Measurements from ENCODE around the gene ING3.
"Not testable (repeated sequence)": the region's sequence is repeated elsewhere in the genome, so short reads cannot be mapped to it uniquely, and the experiment has no call there.

ING3 gene

DNA sequence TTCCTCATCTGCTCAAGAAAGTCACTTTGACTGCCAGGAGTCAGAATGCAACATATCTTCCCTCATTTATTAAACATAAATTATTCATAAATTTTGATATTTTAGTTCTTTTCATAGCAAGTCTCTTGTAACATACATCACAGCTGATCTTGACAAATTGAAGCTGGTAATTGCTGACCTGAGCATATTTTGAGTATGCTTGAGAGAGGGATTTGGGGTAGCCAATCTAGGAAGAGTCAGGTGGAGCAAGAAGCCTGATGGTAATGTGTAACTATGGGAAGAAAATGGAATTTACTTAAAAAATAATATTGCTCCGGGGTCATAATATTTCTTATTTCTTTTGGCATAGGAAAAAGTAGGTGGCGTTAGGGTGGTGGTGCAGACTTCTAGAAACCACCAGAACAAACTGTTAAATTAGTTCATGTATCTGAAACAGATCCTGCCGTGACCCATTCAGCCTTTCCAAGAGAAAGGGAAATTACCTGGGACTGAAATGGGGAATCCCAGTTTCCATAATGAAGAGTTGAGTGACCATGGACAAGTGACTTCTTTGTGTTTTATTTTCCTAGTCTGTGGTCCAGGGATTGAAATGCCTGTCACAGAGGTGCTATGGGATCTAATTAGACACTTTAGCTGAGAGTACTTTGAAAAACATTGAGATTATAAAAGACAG, 50.8 kb downstream of the ING3 start:
- no peak overlapping the region for H3K27ac Mint-ChIP-seq
- no peaks in the 10 kb centered on the region for H3K9me3 Mint-ChIP-seq
- peaks cover 13% of the 10 kb centered on the region for H3K4me1 Mint-ChIP-seq
- ATAC-seq (no peak), DNase-seq (no peak)
- H3K27me3 Mint-ChIP-seq: peaks cover 32% of the 10 kb centered on the region
- H3K4me3 Mint-ChIP-seq: no peak overlapping the region

DNA sequence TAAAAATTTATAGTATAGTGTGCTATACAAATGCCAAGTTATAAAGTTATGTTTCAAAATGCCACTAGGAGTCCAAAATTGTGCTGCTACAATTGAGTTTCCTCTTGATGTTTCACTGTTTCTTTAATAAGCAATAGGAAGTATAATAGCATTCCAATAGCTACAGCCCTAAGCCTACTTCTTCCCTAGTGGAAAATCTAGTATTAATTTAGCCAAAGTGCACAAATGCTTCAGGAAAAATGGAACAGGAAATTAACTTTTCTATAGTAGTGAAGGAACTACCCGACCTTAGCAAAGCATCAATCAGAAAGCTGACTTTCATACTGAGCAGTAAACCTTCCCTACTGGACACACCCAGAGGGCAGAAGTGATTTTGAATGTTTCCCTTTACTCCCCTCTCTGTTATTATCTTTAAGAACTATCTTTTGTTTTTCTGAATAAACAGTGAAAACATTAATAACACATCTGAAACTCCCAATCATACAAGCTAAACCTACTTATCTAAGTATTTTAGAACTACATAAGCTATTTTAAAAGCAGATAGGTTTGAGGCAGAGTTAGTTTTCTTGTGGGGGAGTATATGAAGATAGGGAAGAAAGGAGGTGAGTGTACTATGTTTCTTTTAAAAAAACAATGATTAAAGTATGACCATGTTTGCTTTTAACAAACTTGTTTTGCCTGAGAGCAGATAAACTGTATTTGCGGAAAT, 51.6 kb downstream of the ING3 start:
- no peak for ATAC-seq
- Mint-ChIP-seq H3K27me3 (peaks cover 39% of the 10 kb centered on the region), H3K27ac (no peak overlapping the region), H3K4me3 (no peak overlapping the region), H3K9me3 (no peaks in the 10 kb centered on the region), H3K4me1 (peaks cover 5% of the 10 kb centered on the region)
- DNase-seq: no peak

DNA sequence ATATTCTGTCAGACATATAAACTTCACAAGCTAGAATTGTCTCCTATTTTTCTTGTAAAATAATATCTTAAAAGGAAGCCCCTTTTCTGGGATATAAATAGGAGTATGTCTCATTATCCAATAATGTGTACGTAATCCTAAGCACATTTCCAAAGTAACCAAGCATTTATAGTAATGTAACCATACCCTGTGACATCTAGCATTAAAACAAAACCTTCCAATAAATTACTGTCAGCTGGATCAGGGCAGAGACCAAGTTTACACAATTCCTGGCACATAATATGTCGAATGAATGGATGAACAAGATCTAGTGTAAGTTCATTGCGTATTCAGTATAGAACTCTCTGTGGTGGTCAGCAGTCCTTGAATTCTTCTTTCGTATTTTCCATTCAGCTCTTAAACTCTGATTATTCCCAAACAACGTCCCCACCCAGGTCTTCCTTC, 52.2 kb downstream of the ING3 start:
- H3K27ac Mint-ChIP-seq: no peak overlapping the region
- no peaks in the 10 kb centered on the region for H3K9me3 Mint-ChIP-seq
- no peak overlapping the region for H3K4me3 Mint-ChIP-seq
- DNase-seq (no peak), ATAC-seq (no peak)
- H3K4me1 Mint-ChIP-seq: peaks cover 5% of the 10 kb centered on the region
- H3K27me3 Mint-ChIP-seq: peaks cover 44% of the 10 kb centered on the region

- H3K4me3 Mint-ChIP-seq: no peak overlapping the region
- peaks cover 5% of the 10 kb centered on the region for H3K4me1 Mint-ChIP-seq
- no peak overlapping the region for H3K27ac Mint-ChIP-seq
- H3K27me3 Mint-ChIP-seq: peaks cover 53% of the 10 kb centered on the region
- DNase-seq (no peak), ATAC-seq (no peak)
- H3K9me3 Mint-ChIP-seq: no peaks in the 10 kb centered on the region
Observed at GRCh38 chr7:121003986-121004685, 53.6 kb downstream of the ING3 start.

DNA sequence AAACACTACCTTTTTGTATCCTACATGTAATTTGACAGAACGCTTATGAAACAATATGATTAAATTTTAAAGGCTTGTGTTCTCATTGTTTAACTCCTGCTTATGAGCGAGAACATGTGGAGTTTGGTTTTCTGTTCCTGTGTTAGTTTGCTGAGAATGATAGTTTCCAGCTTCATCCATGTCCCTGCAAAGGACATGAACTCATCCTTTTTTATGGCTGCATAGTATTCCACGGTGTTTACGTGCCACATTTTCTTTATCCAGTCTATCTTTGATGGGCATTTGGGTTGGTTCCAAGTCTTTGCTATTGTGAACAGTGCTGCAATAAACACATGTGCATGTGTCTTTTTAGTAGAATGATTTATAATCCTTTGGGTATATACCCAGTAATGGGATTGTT, 54.5 kb downstream of the ING3 start:
- not testable (repeated sequence) for H3K9me3 Mint-ChIP-seq, DNase-seq, H3K4me1 Mint-ChIP-seq, ATAC-seq, H3K4me3 Mint-ChIP-seq, H3K27ac Mint-ChIP-seq
- peaks cover 56% of the 10 kb centered on the region for H3K27me3 Mint-ChIP-seq

DNA sequence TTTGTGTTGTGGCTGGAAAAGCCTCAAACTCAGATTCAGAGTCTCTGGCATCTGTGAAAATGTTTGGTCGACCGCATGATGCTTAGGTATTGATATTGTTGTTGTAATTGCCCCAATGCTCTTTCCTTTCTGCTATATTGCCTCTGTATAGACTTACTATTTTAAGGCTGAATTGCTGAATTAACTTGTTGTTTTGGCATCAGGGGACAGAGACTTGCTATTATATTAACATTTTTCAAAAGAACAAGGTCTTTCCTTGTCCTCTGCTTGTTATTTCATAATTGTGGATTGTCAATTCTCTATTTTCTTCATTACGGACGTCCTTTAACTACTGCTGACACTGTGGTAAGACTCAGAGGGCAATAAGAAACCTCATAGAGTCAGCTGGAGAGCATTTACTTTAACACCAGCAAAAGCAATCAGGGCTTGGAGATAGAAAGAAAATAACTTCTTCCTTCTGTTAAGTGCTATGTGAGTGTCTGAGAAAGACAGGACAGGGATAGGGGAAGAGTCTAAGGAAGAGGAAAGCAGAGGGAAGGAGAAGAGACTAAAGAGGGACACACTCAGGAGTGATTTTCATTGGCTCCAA, 55.5 kb downstream of the ING3 start:
- Mint-ChIP-seq H3K27ac (no peak overlapping the region), H3K4me3 (no peak overlapping the region), H3K4me1 (no peaks in the 10 kb centered on the region), H3K9me3 (no peaks in the 10 kb centered on the region), H3K27me3 (peaks cover 56% of the 10 kb centered on the region)
- DNase-seq: no peak
- ATAC-seq: no peak

DNA sequence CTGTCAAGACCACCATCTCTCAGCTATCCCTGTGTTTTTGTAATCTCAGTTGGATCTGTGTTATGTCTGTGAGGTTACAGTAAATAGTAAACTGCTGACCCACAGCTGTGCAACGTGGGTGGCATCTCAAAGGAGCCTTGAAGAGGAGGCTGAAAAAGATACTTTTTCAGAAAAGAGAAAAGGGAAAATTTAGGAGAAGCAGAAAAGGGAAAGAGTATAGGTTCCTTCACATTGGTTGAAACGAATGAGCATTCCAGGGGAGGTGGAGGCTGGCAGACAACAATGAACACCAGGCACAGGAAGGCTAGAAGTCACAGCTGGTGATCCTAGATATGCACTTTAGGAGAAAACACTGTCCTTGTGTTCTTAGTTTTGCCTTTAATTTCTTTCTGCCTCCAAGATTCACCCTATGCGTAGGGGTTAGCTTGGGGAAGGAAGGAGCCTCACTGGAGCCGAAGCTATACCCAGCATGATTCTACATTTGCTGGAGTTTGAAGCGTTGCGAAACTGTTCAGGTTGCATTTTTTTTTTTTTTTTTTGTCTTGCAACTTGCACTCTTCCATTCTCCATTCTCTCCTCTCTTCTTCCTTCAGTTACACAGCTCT, 56.2 kb downstream of the ING3 start:
- DNase-seq: no peak
- ATAC-seq: no peak
- Mint-ChIP-seq H3K4me3 (no peak overlapping the region), H3K27me3 (peaks cover 56% of the 10 kb centered on the region), H3K9me3 (no peaks in the 10 kb centered on the region), H3K27ac (no peak overlapping the region), H3K4me1 (no peaks in the 10 kb centered on the region)

DNA sequence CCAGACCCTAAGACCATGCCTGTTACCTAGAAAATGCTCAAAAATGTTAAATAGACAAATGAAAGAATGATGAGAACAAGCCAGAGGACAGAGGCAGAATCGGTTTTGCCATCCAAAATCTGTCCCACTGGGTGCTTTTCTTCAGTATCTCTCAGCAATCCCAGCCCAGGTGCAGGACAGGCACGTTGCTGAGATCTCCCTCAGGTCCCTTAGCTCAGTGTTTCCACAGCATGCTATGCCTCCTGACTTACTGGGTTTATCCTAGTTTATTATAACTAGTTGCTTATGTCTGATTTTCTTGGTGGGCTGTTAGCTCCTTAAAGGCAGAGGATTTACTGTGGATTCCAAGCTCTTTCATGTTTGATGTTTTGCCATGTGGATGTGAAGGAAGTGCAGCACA, 58.2 kb downstream of the ING3 start:
- no peak overlapping the region for H3K4me3 Mint-ChIP-seq
- peaks cover 43% of the 10 kb centered on the region for H3K27me3 Mint-ChIP-seq
- H3K4me1 Mint-ChIP-seq: no peaks in the 10 kb centered on the region
- ATAC-seq (no peak), DNase-seq (no peak)
- no peak overlapping the region for H3K27ac Mint-ChIP-seq
- H3K9me3 Mint-ChIP-seq: no peaks in the 10 kb centered on the region

GRCh38 chr7:121011401-121011800, 60.8 kb downstream of the ING3 start:
- DNase-seq (no peak), ATAC-seq (no peak)
- Mint-ChIP-seq H3K27ac (no peak overlapping the region), H3K4me1 (no peaks in the 10 kb centered on the region), H3K27me3 (peaks cover 23% of the 10 kb centered on the region), H3K9me3 (no peaks in the 10 kb centered on the region), H3K4me3 (no peak overlapping the region)

DNA sequence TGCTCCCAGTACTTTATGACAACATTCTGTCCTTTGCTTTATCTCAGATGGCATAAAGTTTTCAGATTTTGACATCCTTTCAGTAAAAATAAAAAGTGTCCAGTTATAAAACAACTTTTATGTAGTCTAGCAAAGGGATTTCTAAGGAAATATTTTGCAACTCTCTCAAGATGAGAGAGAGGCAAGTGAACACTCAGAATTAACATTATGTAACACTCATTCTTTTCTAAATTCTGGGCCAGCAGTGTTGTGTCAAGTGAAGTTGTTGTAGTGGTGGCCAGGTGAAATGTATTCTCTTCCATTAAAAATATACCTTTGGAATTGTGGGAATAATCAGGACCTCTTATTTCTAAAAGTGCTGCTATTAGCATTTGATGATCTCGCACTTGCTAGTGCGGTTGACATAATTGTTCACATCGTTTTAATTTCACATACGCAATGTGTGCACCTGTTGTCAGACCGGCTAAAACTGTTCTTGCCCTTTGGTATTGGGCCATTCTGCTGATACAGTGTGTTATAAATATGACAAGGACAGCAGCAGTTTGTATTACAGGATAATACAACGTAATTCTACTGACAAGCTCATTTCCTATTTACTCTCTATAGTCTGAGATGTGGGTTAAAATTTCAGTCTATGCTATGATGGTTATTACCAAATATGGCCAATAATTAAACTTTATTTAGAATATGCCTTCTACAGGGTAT, 61.7 kb downstream of the ING3 start:
- peaks cover 16% of the 10 kb centered on the region for H3K27me3 Mint-ChIP-seq
- H3K4me1 Mint-ChIP-seq: no peaks in the 10 kb centered on the region
- no peak overlapping the region for H3K4me3 Mint-ChIP-seq
- ATAC-seq (no peak), DNase-seq (no peak)
- H3K27ac Mint-ChIP-seq: no peak overlapping the region
- H3K9me3 Mint-ChIP-seq: no peaks in the 10 kb centered on the region

DNA sequence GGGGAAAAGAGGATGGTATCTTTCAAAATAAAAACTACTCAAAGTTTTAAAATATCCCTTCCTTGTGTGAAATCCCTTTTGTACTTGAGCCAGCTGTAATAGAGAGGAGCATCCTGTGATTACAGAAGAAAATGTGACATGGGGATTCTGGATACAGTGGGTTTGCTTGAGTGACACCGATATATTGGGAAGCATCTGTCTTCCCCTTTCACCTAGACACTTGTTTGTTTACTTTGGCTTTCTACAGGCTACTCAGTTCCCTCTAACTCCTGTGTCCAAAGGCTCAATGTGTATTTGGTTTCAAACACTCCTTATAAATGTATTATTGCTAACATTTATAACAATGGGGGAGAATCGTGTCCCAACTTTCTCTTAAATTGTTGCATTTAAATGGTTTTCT, 62.3 kb downstream of the ING3 start:
- no peak overlapping the region for H3K4me3 Mint-ChIP-seq
- no peak for ATAC-seq

DNA sequence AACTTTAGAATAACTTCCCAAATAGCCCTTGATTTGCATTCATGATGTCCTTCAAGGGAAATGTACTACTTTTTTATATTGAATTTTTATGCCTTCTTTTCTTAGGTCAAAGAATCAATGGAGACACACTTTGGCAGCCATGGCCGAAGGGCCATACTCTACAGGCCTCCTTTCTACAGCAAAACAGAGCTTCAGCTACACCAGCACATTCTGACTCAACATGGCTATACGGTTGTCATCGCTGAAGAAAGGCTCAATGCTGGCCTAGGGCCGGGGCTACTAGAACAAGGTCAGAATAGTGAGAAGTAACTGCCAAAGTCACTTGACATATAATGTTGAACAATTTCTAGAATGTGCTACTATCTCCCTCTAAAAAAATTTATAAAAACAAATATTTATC, 65.0 kb downstream of the ING3 start:
- Mint-ChIP-seq H3K4me1 (no peaks in the 10 kb centered on the region), H3K4me3 (no peak overlapping the region), H3K27me3 (no peaks in the 10 kb centered on the region), H3K9me3 (no peaks in the 10 kb centered on the region), H3K27ac (no peak overlapping the region)
- no peak for ATAC-seq
- no peak for DNase-seq

More for the DNA sequence above, 62.3 kb downstream of the ING3 start:
- peaks cover 10% of the 10 kb centered on the region for H3K27me3 Mint-ChIP-seq
- no peaks in the 10 kb centered on the region for H3K4me1 Mint-ChIP-seq
- no peaks in the 10 kb centered on the region for H3K9me3 Mint-ChIP-seq
- no peak for DNase-seq
- H3K27ac Mint-ChIP-seq: no peak overlapping the region

- ATAC-seq (no peak), DNase-seq (no peak)
- H3K27me3 Mint-ChIP-seq: no peaks in the 10 kb centered on the region
- no peak overlapping the region for H3K4me3 Mint-ChIP-seq
- no peaks in the 10 kb centered on the region for H3K4me1 Mint-ChIP-seq
- no peak overlapping the region for H3K27ac Mint-ChIP-seq
- H3K9me3 Mint-ChIP-seq: no peaks in the 10 kb centered on the region
Observed at GRCh38 chr7:121016966-121017365, 66.4 kb downstream of the ING3 start.

DNA sequence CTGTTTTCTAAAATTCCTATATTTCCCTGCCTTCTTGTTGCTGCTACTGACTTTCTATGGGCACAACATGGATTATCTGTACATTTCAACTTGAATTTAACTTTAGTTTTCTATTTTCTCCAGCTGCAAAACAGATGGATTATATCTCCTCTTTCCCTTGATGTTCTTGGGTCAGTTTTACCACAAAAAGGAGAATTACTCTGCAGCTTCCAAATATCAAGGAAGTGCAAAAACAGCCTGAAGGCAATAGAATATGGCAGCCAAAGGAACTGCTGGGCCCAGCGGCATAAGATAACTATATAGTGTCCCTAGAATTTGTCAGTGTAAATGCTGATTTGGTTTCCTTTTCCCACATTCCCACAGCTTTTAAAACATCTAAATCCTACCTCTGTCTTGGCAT, 67.0 kb downstream of the ING3 start:
- Mint-ChIP-seq H3K27ac (no peak overlapping the region), H3K4me3 (no peak overlapping the region), H3K4me1 (no peaks in the 10 kb centered on the region), H3K27me3 (no peaks in the 10 kb centered on the region), H3K9me3 (no peaks in the 10 kb centered on the region)
- no peak for ATAC-seq
- no peak for DNase-seq

- no peaks in the 10 kb centered on the region for H3K4me1 Mint-ChIP-seq
- H3K4me3 Mint-ChIP-seq: no peak overlapping the region
- no peak for DNase-seq
- no peaks in the 10 kb centered on the region for H3K27me3 Mint-ChIP-seq
- ATAC-seq: no peak
- H3K27ac Mint-ChIP-seq: no peak overlapping the region
- no peaks in the 10 kb centered on the region for H3K9me3 Mint-ChIP-seq
Observed at GRCh38 chr7:121019018-121019417, 68.4 kb downstream of the ING3 start.

Measured in stimulated activated naive CD8-positive, alpha-beta T cell treated with anti-CD3 and anti-CD28 coated beads, Interleukin-15, amount 100 ng/mL, for 72 hours (primary cell).